Astrocyte (in vitro differentiated cells and primary cell): ENCODE data around the gene PTPRE.

Experiments
- CTCF ChIP-seq: IDR thresholded peaks from 2 replicates; pipeline ENCODE4 v1.5.1; 2011; ENCODE audit warnings: low read depth, mild to moderate bottlenecking, inconsistent platforms, low read length, moderate library complexity; ENCODE audit not compliant: insufficient read depth
- EZH2 ChIP-seq: IDR thresholded peaks from 2 replicates; pipeline ENCODE4 v1.6.1; 2012; ENCODE audit warnings: mild to moderate bottlenecking, low read length, inconsistent platforms; ENCODE audit not compliant: insufficient read depth

DNA sequence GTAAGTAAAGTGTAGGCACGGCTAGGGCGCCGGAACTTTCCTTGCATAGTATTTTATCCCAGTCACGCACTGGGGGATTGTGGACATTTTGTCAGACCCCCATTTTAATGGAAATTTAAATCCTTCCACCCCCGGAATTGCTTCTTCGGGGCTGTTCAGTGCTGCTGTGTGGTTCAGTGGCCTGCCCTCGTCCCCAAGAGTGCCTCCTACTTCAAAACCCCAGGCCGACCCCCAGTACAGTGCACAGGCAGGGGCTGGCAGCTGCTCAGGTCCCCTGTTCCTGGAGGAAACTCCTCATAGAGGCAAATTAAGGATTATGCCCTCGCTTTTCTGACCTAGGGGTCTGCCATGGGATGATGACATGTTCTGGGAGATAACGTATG is 94.5 kb downstream of the PTPRE start:
- TF ChIP-seq CTCF, result no peak
- TF ChIP-seq EZH2, result no peak
